NT2/D1 (cell line): ENCODE measurements around the gene PPP2R3B.

ENCODE experiments used
- DNase-seq: peaks from one replicate; pipeline ENCODE4 v3.0.0-alpha.2; 2011; ENCODE audit warnings: low read depth, low spot score
- H3K27me3 ChIP-seq: 2 replicates; pipeline ENCODE4 v1.6.0; 2011; ENCODE audit warnings: mild to moderate bottlenecking; ENCODE audit not compliant: insufficient read length, insufficient read depth
- H3K36me3 ChIP-seq: 2 replicates; pipeline ENCODE4 v1.6.1; 2011; ENCODE audit warnings: mild to moderate bottlenecking, low read length, mixed read lengths; ENCODE audit not compliant: insufficient read depth, insufficient read length
- H3K4me1 ChIP-seq: 2 replicates; pipeline ENCODE4 v1.5.1; 2011; ENCODE audit not compliant: insufficient read depth, insufficient read length
- H3K4me3 ChIP-seq: 2 replicates; pipeline ENCODE4 v1.5.1; 2011; ENCODE audit warnings: low read depth; ENCODE audit not compliant: insufficient read length
- H3K9ac ChIP-seq: 2 replicates; pipeline ENCODE4 v1.6.0; 2011; ENCODE audit warnings: low read depth; ENCODE audit not compliant: insufficient read length
- H3K9me3 ChIP-seq: 2 replicates; pipeline ENCODE4 v1.5.1; 2011; ENCODE audit warnings: mild to moderate bottlenecking, low read length; ENCODE audit not compliant: insufficient read depth
- SUZ12 ChIP-seq: IDR thresholded peaks from 2 replicates; pipeline ENCODE4 v1.6.1; 2011; ENCODE audit not compliant: insufficient read length, insufficient read depth; ENCODE audit errors: extremely low read depth
- YY1 ChIP-seq: IDR thresholded peaks from 2 replicates; pipeline ENCODE4 v1.6.1; 2011; ENCODE audit not compliant: insufficient read length, insufficient read depth
- ZNF274 ChIP-seq: IDR thresholded peaks from 2 replicates; pipeline ENCODE4 v1.6.1; 2011; ENCODE audit warnings: mild to moderate bottlenecking, low read depth, low read length

Gene PPP2R3B

DNA sequence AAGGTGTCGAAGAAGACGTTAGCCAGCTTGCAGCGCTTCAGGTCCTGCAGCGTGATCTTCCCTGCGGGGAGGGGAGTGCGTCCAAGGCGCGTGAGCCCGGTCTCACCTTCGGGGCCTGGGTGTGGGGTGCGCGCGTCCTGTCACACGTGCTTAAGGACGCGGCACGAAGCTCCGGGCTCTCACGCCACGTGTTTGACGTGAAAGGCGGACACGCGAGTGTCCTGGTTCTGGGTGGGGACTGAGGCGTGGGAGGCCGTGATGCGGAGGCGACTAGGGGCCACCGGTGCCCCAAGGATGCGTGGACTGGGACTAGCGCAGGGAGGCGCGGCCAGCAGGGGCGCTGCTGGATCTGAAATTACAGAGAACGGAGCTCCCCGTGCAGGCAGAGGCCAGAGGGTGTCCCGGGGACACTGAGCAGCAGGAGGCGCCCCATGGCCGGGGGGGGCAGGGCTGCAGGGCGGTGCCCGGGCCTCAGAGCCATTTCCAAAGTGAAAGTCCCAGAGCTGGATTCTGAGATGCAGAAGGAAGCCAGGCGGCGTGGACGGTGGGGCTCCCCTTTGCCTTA lies 47.8 kb downstream of the PPP2R3B start:
- no peaks in the 10 kb centered on the region for H3K9me3 ChIP-seq
- H3K4me3 ChIP-seq = no peak overlapping the region
- H3K36me3 ChIP-seq = peaks cover 48% of the 10 kb centered on the region
- TF ChIP-seq ZNF274 = no peak
- no peak for TF ChIP-seq SUZ12
- TF ChIP-seq YY1 = no peak
- H3K4me1 ChIP-seq = peaks cover 6% of the 10 kb centered on the region
- DNase-seq = no peak
- H3K27me3 ChIP-seq = no peaks in the 10 kb centered on the region
- no peak overlapping the region for H3K9ac ChIP-seq

DNA sequence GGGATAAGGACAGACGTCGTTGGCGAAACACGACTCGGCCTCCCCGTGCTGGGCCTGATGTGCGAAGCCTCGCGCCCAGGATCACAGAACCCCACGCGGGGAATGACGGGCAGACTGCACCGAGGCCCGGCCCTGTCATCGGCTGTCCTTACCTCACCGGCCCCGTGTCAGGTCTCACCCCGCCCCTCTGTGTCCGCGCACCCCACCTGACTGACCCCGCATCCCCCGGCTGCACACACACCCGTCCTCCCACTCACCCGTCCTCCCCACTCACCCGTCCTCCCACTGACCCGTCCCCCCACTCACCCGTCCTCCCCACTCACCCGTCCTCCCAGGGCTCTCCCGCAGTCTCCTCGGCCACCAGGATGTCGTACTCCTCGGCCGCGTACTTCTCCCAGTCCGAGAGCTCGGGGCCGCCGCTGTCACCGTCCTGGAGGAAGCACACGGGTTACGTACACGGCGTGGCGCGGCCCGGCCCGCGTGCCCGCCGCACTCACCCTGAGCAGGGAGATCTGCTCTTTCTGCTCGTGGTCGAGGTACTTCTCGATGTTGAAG lies 48.3 kb downstream of the PPP2R3B start:
- Histone ChIP-seq H3K4me3 (no peak overlapping the region), H3K9me3 (no peaks in the 10 kb centered on the region), H3K9ac (no peak overlapping the region), H3K36me3 (peaks cover 53% of the 10 kb centered on the region), H3K4me1 (peaks cover 6% of the 10 kb centered on the region), H3K27me3 (no peaks in the 10 kb centered on the region)
- no peak for DNase-seq
- no peak for TF ChIP-seq YY1
- TF ChIP-seq ZNF274 = no peak
- no peak for TF ChIP-seq SUZ12

DNA sequence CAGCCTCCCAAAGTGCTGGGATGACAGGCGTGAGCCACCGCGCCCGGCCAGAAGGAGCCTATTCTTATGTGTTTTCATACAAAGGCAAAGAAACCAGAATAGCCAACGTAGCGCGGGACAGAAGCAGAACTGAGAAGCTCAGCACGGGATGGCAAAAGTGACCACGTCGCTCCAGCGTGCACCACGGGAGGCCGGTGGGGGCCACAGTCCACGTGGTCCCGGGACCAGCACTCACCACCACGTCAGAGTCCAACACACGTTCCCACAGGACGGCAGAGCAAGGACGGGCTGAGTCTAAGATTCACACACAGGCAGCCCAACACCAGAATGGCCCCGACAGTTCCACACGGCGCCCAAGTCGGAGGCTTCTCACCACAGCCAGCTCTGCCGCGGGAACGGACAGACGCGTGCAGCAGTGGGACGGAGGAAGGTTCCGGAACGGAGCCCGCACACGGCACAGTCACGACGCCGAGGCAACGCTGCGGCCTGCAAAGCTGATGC lies 49.3 kb downstream of the PPP2R3B start:
- TF ChIP-seq SUZ12 = no peak
- no peak for TF ChIP-seq YY1
- TF ChIP-seq ZNF274 = no peak
- H3K9ac ChIP-seq = no peak overlapping the region
- DNase-seq = no peak
- H3K4me1 ChIP-seq = peaks cover 6% of the 10 kb centered on the region
- H3K36me3 ChIP-seq = peaks cover 63% of the 10 kb centered on the region
- H3K4me3 ChIP-seq = no peak overlapping the region
- H3K9me3 ChIP-seq = no peaks in the 10 kb centered on the region
- no peaks in the 10 kb centered on the region for H3K27me3 ChIP-seq

DNA sequence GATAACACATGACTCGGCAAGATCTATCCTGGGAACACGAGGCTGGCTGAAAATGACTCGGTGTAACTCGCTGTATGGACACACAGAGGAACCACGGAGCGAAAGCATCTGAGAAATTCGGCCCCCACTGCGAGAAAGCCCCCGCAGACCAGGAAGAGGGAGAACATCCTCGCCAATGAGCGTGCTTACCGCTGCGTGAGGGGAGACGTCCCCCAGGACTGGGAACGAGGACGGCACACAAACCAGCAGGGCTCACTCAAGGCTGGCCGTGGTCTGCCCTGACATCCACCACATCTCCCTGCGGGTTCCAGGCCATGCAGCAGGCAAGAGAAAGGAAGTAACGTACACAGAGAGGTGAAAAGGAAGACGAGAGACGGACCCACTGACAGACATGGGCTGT lies 50.5 kb downstream of the PPP2R3B start:
- TF ChIP-seq YY1 (no peak), SUZ12 (no peak), ZNF274 (no peak)
- Histone ChIP-seq H3K9ac (no peak overlapping the region), H3K27me3 (no peaks in the 10 kb centered on the region), H3K9me3 (no peaks in the 10 kb centered on the region), H3K36me3 (peaks cover 58% of the 10 kb centered on the region), H3K4me1 (peaks cover 8% of the 10 kb centered on the region), H3K4me3 (no peak overlapping the region)
- no peak for DNase-seq

DNA sequence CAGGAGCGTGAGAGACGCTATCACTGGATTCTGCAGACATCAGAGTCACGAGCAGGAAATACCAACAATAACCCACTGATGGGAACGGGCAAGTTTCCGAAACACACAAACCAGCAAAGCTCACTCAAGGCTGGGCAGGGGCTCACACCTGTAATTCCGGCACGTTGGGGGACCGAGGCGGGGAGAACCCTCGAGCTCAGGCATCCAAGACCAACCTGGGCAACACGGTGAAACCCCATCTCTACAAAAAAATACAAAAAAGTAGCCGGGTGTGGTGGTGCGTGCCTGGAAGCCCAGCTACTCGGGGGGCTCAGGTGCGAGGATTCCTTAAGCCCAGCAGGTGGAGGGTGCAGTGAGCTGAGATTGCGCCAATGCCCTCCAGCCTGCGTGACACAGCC lies 51.0 kb downstream of the PPP2R3B start:
- H3K4me1 ChIP-seq = peaks cover 12% of the 10 kb centered on the region
- no peak for DNase-seq
- no peak overlapping the region for H3K9ac ChIP-seq
- TF ChIP-seq YY1 = no peak
- TF ChIP-seq ZNF274 = no peak
- TF ChIP-seq SUZ12 = no peak
- no peak overlapping the region for H3K4me3 ChIP-seq
- no peaks in the 10 kb centered on the region for H3K27me3 ChIP-seq
- no peaks in the 10 kb centered on the region for H3K9me3 ChIP-seq
- peaks cover 58% of the 10 kb centered on the region for H3K36me3 ChIP-seq

DNA sequence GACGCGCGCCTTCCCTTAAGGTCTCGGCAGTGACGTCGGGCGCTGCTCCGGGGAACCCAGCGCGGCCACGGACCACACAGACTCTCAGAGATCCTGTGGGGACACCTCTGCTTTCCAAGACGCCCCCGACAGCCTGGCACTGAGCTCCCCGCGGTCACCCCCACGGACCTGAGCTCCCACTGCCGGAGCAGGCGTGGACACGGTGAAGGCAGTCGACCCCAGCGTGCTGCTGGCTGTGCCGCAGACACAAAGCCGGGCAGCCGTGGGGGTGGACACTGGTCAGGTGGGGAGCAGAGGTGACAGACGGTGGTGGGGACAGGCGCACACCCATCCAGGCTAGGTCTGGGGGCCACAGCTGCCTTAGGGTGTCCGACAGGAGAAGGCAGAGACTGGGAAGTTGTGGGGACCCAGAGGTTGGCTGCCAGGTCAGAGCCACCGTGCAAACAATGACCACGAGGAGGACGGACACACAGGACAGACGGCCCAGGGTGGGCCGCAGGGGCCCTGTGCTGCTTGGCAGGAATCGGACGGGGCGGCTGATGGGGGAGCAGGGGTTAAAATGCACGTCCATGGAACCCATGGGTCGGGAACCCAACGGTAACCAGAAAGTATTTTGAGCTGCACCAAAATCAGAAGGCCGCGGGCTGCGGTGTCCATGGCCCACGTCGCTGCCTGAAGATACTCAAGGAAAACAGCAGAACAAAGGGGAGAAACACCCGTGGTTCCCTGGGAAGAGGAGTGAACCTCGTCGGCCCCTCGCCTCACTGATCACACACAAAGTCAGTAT lies 51.5 kb downstream of the PPP2R3B start:
- no peaks in the 10 kb centered on the region for H3K27me3 ChIP-seq
- H3K9me3 ChIP-seq = no peaks in the 10 kb centered on the region
- H3K4me3 ChIP-seq = no peak overlapping the region
- peaks cover 12% of the 10 kb centered on the region for H3K4me1 ChIP-seq
- peaks cover 58% of the 10 kb centered on the region for H3K36me3 ChIP-seq
- DNase-seq = no peak
- H3K9ac ChIP-seq = no peak overlapping the region
- TF ChIP-seq YY1 = no peak
- TF ChIP-seq ZNF274 = no peak
- TF ChIP-seq SUZ12 = no peak

DNA sequence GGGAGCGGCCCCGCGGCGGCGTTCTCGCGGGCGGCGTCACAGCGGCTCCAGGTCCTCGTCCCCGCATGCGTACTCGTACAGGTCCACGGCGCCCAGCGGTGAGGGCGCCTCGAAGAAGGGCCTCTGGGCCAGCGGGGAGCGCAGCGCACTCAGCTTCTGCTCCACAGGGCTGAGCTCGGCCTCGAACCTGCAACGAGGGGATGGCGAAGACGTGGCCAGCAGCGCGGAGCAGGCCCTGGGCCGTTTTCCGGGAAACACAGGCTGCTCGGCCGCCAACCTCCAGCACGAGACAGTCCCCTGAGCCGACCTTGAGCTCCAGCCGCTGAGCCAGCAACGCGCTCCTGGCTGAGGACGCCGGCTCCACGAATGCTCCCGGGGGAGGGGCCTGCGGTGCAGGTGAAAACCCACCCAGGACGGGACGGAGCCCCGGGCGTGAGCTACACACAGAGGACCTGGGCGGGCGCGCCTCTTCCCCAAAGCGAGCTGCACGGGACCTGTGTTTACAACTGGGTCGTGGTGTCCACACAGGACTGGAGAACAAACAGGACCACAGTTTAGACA lies 52.3 kb downstream of the PPP2R3B start:
- Histone ChIP-seq H3K27me3 (no peaks in the 10 kb centered on the region), H3K4me3 (no peak overlapping the region), H3K36me3 (peaks cover 58% of the 10 kb centered on the region), H3K4me1 (peaks cover 12% of the 10 kb centered on the region), H3K9me3 (no peaks in the 10 kb centered on the region; the same call in 1 of the 2 replicates), H3K9ac (no peak overlapping the region)
- TF ChIP-seq YY1 (no peak), SUZ12 (no peak)
- no peak for DNase-seq
